HG03442 (cell line): ENCODE data around the gene ZNF324.
"Not testable (repeated sequence)": the region's sequence is repeated elsewhere in the genome, so short reads cannot be mapped to it uniquely, and the experiment has no call there.

ENCODE experiments used
- ATAC-seq: cut with Tn5 transposase; IDR thresholded peaks from one replicate; pipeline ENCODE4 v1.9.1; 2021; ENCODE audit warnings: mild to moderate bottlenecking, moderate library complexity; ENCODE audit not compliant: unreplicated experiment

Gene ZNF324

DNA sequence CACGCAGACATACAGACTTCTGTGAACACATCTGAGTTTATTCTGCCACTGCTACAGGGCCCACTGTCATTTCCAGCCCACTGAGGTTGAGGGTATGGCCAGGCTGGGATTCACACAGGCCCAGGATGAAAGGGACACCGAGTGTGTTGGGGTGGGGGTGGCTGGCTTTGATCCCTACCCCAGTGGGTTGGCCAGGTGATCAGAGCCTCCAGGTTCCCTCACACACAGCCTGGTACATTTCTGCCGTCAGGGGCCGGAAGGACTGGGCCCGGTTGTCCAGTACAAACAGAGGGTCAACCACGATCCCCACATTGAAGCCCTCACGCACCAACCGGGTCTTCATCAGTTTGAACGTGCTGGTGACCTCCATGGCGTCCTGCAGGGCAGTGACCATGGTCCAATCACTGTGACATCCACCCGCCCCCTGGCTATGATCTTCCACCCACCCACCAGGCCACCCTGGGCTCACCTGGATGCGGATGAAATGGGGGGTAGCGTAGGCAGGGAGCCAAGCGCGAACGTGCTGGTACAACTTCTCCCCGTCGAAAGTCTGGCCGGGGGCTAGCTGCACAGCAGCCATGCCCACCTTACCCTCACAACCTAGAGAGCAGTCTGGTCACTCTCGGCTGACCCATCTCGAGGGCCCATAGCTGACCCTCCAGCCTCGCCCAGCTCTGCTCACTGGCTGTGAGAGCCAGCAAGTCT, 31.6 kb downstream of the ZNF324 start:
- ATAC-seq: no peak

DNA sequence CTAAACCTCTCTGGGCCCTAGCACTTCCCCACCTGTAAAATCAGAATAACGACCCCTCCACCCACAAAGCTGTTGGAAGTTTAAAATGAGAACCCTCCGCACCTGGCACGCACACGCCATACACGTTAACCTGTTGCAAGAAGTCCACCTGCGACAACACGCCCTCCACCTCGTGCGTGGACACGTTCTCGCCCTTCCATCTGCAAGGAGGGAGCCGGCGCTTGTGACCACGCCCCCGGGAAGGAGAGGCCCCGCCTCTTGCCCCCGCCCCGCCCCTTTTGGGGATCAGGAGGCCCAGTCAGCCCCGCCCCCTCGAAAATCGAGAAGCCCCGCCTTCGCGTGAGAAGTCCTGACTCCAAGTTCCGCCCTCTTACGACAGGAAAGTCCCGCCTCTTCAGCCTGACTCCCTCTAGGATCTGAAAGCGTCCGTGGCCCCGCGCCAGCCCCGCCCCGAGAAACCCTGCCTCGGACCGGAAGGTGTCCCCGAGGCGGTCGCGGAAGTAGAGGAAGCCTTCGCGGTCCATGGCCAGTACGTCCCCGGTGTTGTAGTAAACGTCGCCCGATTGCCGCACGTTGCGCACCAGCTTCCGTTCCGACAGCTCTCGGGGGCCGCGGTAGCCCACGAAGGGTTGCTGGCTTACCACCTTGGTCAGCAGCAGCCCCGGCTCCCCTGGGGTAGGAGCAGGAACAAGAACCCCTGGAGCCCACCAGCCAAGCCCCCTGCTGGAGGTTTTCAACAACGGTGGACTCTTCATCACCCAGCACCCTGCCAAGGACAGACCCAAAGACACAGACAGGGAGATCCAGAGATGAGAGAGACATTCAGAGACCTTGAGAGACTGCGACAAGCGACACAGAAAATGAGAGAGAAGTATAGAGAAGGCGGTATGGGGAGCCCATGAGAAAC, 32.4 kb downstream of the ZNF324 start:
- ATAC-seq: peak; percentile 92

DNA sequence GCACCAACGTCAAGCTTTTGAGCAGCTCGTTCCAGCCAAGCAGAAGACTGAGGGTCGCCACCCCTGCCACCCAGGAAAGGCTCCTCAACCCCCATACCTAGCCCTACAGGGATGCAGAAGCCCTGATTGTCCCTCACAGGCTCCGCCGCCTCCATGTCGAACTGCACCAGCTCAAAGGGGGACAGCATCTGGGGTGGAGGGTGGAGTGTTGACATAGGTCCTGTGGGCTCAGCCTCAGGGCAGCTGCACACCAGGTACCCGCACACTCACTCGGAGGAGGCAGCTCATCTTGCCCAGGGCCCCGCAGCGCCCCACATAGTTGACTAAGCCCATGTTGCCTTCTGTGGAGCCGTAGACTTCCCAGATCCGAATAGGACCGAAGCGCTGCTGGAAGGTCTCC, 33.4 kb downstream of the ZNF324 start:
- no peak for ATAC-seq

- not testable (repeated sequence) for ATAC-seq
Measured at GRCh38 chr19:58507602-58508223, 40.8 kb downstream of the ZNF324 start.

DNA sequence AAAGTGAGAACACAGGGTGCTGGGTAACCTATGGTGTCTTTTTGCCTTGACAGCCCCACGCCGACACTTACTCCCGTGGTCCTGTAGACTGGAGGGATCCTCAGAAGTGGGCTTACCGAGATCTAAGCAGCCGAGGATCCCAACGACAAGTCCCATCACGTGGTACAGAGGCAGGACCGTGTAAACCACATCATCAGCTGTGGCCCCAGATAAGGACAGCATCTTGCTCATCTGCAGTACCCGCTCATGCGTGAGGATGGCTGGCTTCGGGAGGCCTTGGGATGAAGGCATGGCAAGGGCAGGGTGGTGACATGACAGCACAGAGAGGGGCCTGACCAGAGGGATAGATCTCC, 42.8 kb downstream of the ZNF324 start:
- ATAC-seq: no peak

DNA sequence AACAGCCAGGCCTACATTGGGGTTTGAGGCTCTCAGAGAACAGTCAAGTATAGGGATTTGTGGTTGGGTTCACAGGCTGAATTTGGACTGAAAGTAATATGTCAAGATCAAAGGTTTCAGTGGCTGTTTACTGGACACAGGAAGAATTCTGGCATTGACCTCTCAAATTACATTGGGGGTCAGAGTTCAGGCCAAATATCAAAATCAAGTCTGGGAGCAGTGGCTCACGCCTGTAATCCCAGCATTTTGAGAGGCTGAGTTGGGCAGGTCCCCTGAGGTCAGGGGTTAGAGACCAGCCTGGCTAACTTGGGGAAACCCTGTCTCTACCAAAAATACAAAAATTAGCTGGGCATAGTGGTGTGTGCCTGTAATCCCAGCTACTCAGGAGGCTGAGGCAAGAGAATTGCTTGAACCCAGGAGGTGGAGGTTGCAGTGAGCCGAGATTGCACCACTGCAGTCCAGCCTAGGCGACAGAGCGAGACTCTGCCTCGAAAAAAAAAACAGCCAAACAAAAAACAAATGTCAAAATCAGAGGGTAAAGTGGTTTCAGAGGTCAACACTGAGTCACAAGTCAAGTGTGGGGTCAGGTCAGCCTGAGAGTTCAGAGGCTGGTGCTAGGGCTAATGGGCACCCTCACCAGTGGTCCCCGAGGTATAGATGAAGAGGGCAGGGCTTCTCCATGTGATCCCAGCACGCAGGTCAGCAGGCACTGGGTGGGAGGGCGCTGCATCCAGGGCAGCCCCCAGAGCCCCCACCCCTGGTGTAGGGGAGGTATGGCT, 43.4 kb downstream of the ZNF324 start:
- no peak for ATAC-seq

- ATAC-seq: no peak
Measured at GRCh38 chr19:58511353-58512208, 44.7 kb downstream of the ZNF324 start, which contains the start of gene SLC27A5. Gene SLC27A5, minus strand, starts transcription at chr19:58511992. Its CDS starts 37 bp downstream, at chr19:58511955.

- ATAC-seq: no peak
Measured at GRCh38 chr19:58513213-58513693, 46.4 kb downstream of the ZNF324 start.

DNA sequence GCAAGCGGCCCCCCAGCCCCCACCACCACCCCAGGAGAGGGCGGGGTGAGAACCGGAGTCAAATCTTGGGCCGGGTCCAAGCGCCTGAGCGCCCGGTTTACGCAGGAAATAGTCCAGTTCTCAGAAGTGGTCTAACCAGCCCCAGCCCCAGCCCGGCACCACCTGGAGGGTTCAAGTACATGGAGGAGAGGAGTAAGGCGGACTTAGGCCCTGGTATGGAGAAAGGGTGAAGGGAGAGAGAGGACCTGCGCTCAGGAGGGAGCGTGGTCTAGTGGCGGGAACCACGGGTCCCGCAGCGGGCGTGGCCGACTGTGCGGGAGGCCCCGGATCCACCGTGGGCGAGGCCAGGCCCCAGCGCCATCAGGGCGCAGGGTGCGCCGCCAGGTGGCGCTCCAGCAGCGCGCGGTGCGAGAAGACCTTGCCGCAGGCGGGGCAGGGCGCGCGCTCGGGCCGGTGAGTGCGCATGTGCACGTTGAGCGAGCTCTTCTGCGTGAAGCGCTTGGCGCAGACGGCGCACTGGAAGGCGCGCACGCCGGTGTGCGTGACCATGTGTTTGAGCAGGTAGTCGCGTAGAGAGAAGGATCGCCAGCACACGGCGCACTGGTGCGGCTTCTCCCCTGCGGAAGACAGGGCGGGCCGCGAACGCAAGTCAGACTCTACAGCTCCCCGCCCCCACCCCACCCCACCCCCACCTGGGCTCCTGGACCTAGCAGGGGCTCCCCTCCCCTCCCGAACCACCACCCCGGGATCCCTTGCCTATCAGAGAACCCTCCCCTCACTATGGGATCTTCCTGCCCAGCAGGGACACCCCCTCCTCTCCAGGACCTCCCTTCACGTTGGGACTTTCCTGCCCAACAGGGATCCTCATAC, 47.0 kb downstream of the ZNF324 start:
- peak; percentile 66 for ATAC-seq

GRCh38 chr19:58514564-58515022, 47.7 kb downstream of the ZNF324 start:
- no peak for ATAC-seq

GRCh38 chr19:58515259-58515658, 48.4 kb downstream of the ZNF324 start:
- ATAC-seq: no peak

- ATAC-seq: no peak
Measured at GRCh38 chr19:58516246-58516836, 49.5 kb downstream of the ZNF324 start.

- no peak for ATAC-seq
Measured at GRCh38 chr19:58516964-58517833, 50.3 kb downstream of the ZNF324 start.

DNA sequence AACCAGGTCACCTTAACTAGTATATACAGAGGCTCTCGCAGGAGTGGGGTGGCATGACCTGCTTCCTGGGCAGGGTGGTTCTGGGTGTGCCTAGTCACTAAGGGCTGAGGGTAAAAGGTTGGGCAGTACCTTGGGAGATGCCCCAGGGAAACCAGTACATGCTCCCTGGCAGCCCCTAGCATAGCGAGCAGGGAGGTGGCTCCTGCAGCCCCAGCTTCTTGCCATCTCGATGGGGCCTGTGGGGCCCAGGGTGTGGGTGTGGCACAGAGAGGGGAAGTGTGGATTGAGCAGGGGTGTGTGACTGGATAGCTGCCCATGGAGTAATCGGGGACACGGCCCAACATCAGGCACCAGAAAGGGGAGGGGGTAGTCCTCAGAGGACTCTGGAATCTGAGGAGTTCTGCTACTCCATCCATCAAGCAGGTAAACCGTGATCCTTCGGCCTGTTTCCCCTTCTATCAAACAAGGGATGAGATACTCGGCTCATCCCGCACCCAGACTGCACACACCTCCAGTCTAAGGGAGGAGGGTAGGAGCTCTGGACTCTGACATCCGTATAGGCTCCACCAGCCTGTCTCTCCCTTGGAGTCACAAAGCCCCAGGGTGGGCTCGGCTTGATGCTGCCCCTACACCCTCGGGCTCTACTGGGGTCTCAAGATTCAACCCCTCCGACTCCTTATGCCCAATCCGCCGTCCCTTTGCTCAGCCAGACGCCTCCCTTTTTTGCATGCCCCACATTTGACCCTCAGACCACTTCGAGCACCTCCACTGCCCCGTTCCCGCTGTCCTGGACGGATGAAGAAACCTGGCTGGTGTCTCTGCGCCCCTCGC, 51.6 kb downstream of the ZNF324 start:
- no peak for ATAC-seq

DNA sequence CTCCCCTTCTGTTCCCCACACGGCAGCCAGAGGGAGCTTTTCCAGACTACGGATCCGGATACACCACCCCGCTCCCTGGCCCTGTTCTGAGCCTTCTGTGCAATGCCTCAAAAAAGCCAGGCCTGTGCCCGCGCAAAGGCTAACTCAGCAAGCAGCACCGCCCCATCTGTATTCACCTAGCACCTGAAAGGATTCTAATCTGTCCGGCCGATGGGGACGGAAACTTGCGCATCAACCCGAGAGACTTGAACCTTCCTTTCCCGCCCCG, 52.1 kb downstream of the ZNF324 start:
- peak; percentile 2 for ATAC-seq

GRCh38 chr19:58519355-58520256, 52.7 kb downstream of the ZNF324 start, which contains the start of gene ZBTB45:
Gene ZBTB45, minus strand, starts transcription at chr19:58519810. Its CDS starts 2,137 bp downstream, at chr19:58517673.
- peak; percentile 76 for ATAC-seq
